Measurements from ENCODE around the gene BEND6. TPM values are rescaled to one million over a fixed set of nuclear protein-coding genes. Genes with fewer than 3 reads are reported as not detected.

Gene BEND6
- total RNA-seq, 1 experiment from 2014 or later: 2.1 TPM

DNA sequence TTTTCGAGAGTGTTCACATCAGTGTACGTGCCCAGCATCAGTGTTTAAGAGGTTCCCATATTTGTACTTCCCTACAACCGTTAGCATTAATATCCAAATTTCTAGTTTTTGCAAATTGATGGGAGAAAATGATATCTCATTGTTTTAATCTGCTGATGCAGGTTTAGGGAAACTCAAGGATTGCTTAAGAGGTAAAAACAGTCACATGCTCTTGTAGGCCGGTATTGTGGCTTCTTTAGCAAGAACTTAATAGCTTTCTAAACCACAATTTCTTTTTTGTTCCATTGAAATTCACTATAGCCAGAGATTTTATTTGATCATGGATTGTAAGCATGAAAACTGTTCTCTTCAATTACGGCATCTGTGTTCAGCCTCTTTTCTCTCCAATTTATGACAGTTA is 29.5 kb downstream of the BEND6 start:
- H3K27ac Mint-ChIP-seq (ENCODE audit: low read depth, unreplicated experiment): peak overlapping the region; percentile 11
- H3K4me3 Mint-ChIP-seq (ENCODE audit: unreplicated experiment): no peak overlapping the region
- intact Hi-C loops (cut with micrococcal nuclease): no loop called here
- H3K4me1 Mint-ChIP-seq (ENCODE audit: insufficient read depth, unreplicated experiment): no peaks in the 10 kb centered on the region
- ChIA-PET POLR2A (interaction anchor here (0.9 to 1.8 kb wide), 6 partner anchors 10 to 29 kb away, joined by 3 to 7 read pairs (median 4); partner anchors contain the start of gene BEND6), CTCF (interaction anchor here (0.6 to 1.7 kb wide), 9 partner anchors 11 to 82 kb away, joined by 3 to 9 read pairs (median 5); partner anchors contain the start of gene BEND6)
- no peaks in the 10 kb centered on the region for H3K36me3 Mint-ChIP-seq (ENCODE audit: insufficient read depth, unreplicated experiment)
- no TSS peak for BruUV-seq (replicated peaks)
- no peaks in the 10 kb centered on the region for H3K9me3 Mint-ChIP-seq (ENCODE audit: unreplicated experiment)
- H3K27me3 Mint-ChIP-seq (ENCODE audit: insufficient read depth, unreplicated experiment): no peaks in the 10 kb centered on the region
- DNase-seq (ENCODE audit: unreplicated experiment): peak; percentile 32
- TF ChIP-seq, protein P1, sequence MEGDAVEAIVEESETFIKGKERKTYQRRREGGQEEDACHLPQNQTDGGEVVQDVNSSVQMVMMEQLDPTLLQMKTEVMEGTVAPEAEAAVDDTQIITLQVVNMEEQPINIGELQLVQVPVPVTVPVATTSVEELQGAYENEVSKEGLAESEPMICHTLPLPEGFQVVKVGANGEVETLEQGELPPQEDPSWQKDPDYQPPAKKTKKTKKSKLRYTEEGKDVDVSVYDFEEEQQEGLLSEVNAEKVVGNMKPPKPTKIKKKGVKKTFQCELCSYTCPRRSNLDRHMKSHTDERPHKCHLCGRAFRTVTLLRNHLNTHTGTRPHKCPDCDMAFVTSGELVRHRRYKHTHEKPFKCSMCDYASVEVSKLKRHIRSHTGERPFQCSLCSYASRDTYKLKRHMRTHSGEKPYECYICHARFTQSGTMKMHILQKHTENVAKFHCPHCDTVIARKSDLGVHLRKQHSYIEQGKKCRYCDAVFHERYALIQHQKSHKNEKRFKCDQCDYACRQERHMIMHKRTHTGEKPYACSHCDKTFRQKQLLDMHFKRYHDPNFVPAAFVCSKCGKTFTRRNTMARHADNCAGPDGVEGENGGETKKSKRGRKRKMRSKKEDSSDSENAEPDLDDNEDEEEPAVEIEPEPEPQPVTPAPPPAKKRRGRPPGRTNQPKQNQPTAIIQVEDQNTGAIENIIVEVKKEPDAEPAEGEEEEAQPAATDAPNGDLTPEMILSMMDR (IDR thresholded peaks at IDR 0.05; ENCODE audit: unreplicated experiment): no peak

DNA sequence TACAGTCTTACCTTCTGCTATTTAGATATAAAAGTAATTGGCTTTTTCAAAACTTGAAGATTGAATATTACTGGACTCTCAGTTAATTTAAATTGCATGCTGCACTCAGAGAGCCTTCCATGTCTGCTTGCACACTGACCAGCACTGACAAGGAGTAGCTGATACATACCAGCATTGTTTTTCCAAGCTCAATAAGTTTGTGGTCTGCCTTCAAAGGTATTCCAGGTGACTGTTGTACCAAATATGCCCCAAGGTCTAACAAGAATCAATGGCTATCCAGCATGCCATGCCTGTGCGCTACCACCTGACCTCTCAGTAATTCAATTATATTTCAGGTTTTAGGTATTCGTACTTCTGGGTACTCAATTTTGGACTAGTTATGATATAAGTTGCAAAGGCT is 30.0 kb downstream of the BEND6 start:
- CTCF ChIA-PET: interaction anchor here (0.6 to 1.7 kb wide), 9 partner anchors 10 to 83 kb away, joined by 3 to 9 read pairs (median 5); partner anchors contain the start of gene BEND6
- no peaks in the 10 kb centered on the region for H3K27me3 Mint-ChIP-seq (ENCODE audit: insufficient read depth, unreplicated experiment)
- no peak for DNase-seq (ENCODE audit: unreplicated experiment)
- H3K27ac Mint-ChIP-seq (ENCODE audit: low read depth, unreplicated experiment): peak overlapping the region; percentile 11
- H3K4me1 Mint-ChIP-seq (ENCODE audit: insufficient read depth, unreplicated experiment): no peaks in the 10 kb centered on the region
- H3K4me3 Mint-ChIP-seq (ENCODE audit: unreplicated experiment): no peak overlapping the region
- POLR2A ChIA-PET: interaction anchor here (0.9 to 1.8 kb wide), 6 partner anchors 9 to 30 kb away, joined by 3 to 7 read pairs (median 4); partner anchors contain the start of gene BEND6
- no TSS peak for BruUV-seq (replicated peaks)
- intact Hi-C loops (cut with micrococcal nuclease): no loop called here
- H3K9me3 Mint-ChIP-seq (ENCODE audit: unreplicated experiment): no peaks in the 10 kb centered on the region
- TF ChIP-seq, protein P1 (IDR thresholded peaks at IDR 0.05; ENCODE audit: unreplicated experiment): no peak
- no peaks in the 10 kb centered on the region for H3K36me3 Mint-ChIP-seq (ENCODE audit: insufficient read depth, unreplicated experiment)

DNA sequence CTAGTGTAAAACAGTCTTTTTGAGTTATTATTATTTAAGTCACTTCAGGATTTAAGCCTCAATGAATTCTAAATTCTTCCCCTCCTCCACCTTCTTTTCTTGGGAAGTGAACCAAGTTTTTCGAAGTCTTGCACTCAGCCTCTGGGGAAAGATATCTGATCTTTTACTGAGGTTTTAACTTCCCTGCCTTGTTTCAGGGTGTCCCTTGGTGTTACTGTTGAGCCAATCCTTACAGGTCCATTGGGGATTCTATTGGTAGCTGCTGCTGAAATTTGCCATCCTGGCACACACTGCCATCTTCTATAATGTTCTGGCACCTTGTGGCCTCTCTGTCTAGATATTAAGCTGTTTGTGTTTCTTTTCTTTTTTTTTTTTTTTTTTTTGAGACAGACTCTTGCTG is 31.7 kb downstream of the BEND6 start:
- Mint-ChIP-seq H3K9me3 (ENCODE audit: unreplicated experiment) (no peaks in the 10 kb centered on the region), H3K27ac (ENCODE audit: low read depth, unreplicated experiment) (no peak overlapping the region), H3K36me3 (ENCODE audit: insufficient read depth, unreplicated experiment) (no peaks in the 10 kb centered on the region), H3K4me1 (ENCODE audit: insufficient read depth, unreplicated experiment) (no peaks in the 10 kb centered on the region), H3K27me3 (ENCODE audit: insufficient read depth, unreplicated experiment) (no peaks in the 10 kb centered on the region), H3K4me3 (ENCODE audit: unreplicated experiment) (no peak overlapping the region)
- BruUV-seq (replicated peaks): no TSS peak
- DNase-seq (ENCODE audit: unreplicated experiment): no peak
- intact Hi-C loops (cut with micrococcal nuclease): no loop called here
- TF ChIP-seq, protein P1 (IDR thresholded peaks at IDR 0.05; ENCODE audit: unreplicated experiment): no peak
- POLR2A ChIA-PET: no interaction called here
- CTCF ChIA-PET: interaction anchor here (0.8 kb wide), 1 partner anchor 83 kb away, joined by 3 read pairs; no protein-coding TSS in a partner anchor

DNA sequence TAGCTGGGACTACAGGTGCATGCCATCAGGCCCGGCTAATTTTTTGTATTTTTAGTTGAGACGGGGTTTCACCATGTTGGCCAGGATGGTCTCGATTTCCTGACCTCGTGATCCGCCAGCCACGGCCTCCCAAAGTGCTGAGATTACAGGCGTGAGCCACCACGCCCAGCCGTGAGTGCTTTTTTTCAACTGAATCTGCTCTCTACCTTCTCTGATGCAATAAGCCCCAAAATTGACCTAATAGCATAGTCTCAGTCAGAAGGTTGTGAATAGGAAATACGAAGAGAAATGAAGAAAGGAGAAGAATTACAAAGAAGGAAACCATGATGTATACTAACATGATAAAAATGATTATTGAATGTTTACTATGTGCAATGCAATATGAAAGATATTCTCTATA is 33.2 kb downstream of the BEND6 start:
- Mint-ChIP-seq H3K9me3 (ENCODE audit: unreplicated experiment) (no peaks in the 10 kb centered on the region), H3K4me3 (ENCODE audit: unreplicated experiment) (no peak overlapping the region), H3K27me3 (ENCODE audit: insufficient read depth, unreplicated experiment) (no peaks in the 10 kb centered on the region), H3K36me3 (ENCODE audit: insufficient read depth, unreplicated experiment) (no peaks in the 10 kb centered on the region), H3K4me1 (ENCODE audit: insufficient read depth, unreplicated experiment) (no peaks in the 10 kb centered on the region), H3K27ac (ENCODE audit: low read depth, unreplicated experiment) (no peak overlapping the region)
- BruUV-seq (replicated peaks): no TSS peak
- intact Hi-C loops (cut with micrococcal nuclease): no loop called here
- TF ChIP-seq, protein P1 (IDR thresholded peaks at IDR 0.05; ENCODE audit: unreplicated experiment): no peak
- no peak for DNase-seq (ENCODE audit: unreplicated experiment)
- POLR2A ChIA-PET: interaction anchor here (0.7 kb wide), 1 partner anchor 65 kb away, joined by 3 read pairs; no protein-coding TSS in a partner anchor
- CTCF ChIA-PET: interaction anchor here (0.5 kb wide), 1 partner anchor 95 kb away, joined by 3 read pairs; no protein-coding TSS in a partner anchor
